ENCODE measurements around the gene HMCN2.
A peak's percentile ranks its signal among the peaks of the same experiment; 100 is the strongest.

The HMCN2 gene

GRCh38 chr9:130451509-130452388, 186.2 kb downstream of the HMCN2 start:
- peak; percentile 87 for DNase-seq (ENCODE audit: low spot score)

GRCh38 chr9:130452835-130453234, 187.3 kb downstream of the HMCN2 start:
- DNase-seq (ENCODE audit: low spot score) = no peak

GRCh38 chr9:130453487-130453886, 187.9 kb downstream of the HMCN2 start:
- no peak for DNase-seq (ENCODE audit: low spot score)

- DNase-seq (ENCODE audit: low spot score) = no peak
Measured at GRCh38 chr9:130454096-130454811, 188.7 kb downstream of the HMCN2 start.

GRCh38 chr9:130454812-130455325, 189.3 kb downstream of the HMCN2 start:
- DNase-seq (ENCODE audit: low spot score) = no peak

GRCh38 chr9:130458027-130458803, 192.7 kb downstream of the HMCN2 start:
- DNase-seq (ENCODE audit: low spot score) = no peak

GRCh38 chr9:130458804-130459067, 193.2 kb downstream of the HMCN2 start:
- DNase-seq (ENCODE audit: low spot score) = no peak

- DNase-seq (ENCODE audit: low spot score) = no peak
Measured at GRCh38 chr9:130459151-130459550, 193.6 kb downstream of the HMCN2 start.

GRCh38 chr9:130459941-130460669, 194.5 kb downstream of the HMCN2 start:
- no peak for DNase-seq (ENCODE audit: low spot score)

GRCh38 chr9:130461218-130461630, 195.7 kb downstream of the HMCN2 start:
- DNase-seq (ENCODE audit: low spot score) = peak; percentile 51

- DNase-seq (ENCODE audit: low spot score) = no peak
Measured at GRCh38 chr9:130461731-130462130, 196.2 kb downstream of the HMCN2 start.

- DNase-seq (ENCODE audit: low spot score) = no peak
Measured at GRCh38 chr9:130462685-130463540, 197.4 kb downstream of the HMCN2 start.

- no peak for DNase-seq (ENCODE audit: low spot score)
Measured at GRCh38 chr9:130463763-130464745, 198.5 kb downstream of the HMCN2 start.

- no peak for DNase-seq (ENCODE audit: low spot score)
Measured at GRCh38 chr9:130465383-130466096, 200.0 kb downstream of the HMCN2 start.

- DNase-seq (ENCODE audit: low spot score) = no peak
Measured at GRCh38 chr9:130466537-130467217, 201.1 kb downstream of the HMCN2 start.

- no peak for DNase-seq (ENCODE audit: low spot score)
Measured at GRCh38 chr9:130467316-130467715, 201.8 kb downstream of the HMCN2 start.

GRCh38 chr9:130468566-130468965, 203.0 kb downstream of the HMCN2 start:
- DNase-seq (ENCODE audit: low spot score) = no peak

- DNase-seq (ENCODE audit: low spot score) = no peak
Measured at GRCh38 chr9:130470269-130470668, 204.7 kb downstream of the HMCN2 start.
